Activated naive CD4-positive, alpha-beta T cell treated with anti-CD3 and anti-CD28 coated beads, Interleukin-2, amount 50 U/mL, for 24 hours (primary cell): ENCODE data around the gene CEMP1.
A peak's percentile ranks its signal among the peaks of the same experiment; 100 is the strongest.

ENCODE experiments used
- H3K27ac Mint-ChIP-seq: one replicate; pipeline ENCODE4 v1.8.0; 2021; ENCODE audit warnings: mild to moderate bottlenecking, mixed read lengths
- H3K27me3 Mint-ChIP-seq: one replicate; pipeline ENCODE4 v1.8.0; 2021; ENCODE audit warnings: mixed read lengths
- H3K36me3 Mint-ChIP-seq: one replicate; pipeline ENCODE4 v1.8.0; 2021; ENCODE audit warnings: mixed read lengths
- H3K4me1 Mint-ChIP-seq: one replicate; pipeline ENCODE4 v1.8.0; 2021; ENCODE audit warnings: mixed read lengths
- H3K4me3 Mint-ChIP-seq: one replicate; pipeline ENCODE4 v1.8.0; 2021; ENCODE audit warnings: mild to moderate bottlenecking, mixed read lengths
- H3K9me3 Mint-ChIP-seq: one replicate; pipeline ENCODE4 v1.8.0; 2021; ENCODE audit warnings: mixed read lengths

The CEMP1 gene

DNA sequence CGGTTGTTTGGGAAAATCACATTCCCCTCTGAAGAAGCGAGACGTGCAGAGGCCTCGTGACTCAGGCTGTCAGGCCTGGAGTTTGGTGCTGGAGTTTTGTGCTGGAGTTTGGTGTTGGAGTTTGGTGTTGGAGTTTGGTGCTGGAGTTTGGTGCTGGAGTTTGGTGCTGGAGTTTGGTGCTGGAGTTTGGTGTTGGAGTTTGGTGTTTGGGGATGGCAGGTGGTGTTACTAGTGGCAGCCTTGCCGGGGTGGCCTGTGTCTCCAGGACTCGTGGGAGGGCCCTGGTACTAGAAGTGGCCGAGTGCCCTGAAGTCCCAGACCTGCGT lies 43.7 kb downstream of the CEMP1 start:
- Mint-ChIP-seq H3K36me3 (no peaks in the 10 kb centered on the region), H3K4me1 (peaks cover 12% of the 10 kb centered on the region), H3K4me3 (peak overlapping the region; percentile 58), H3K27ac (peak overlapping the region; percentile 90), H3K27me3 (no peaks in the 10 kb centered on the region), H3K9me3 (no peaks in the 10 kb centered on the region)

DNA sequence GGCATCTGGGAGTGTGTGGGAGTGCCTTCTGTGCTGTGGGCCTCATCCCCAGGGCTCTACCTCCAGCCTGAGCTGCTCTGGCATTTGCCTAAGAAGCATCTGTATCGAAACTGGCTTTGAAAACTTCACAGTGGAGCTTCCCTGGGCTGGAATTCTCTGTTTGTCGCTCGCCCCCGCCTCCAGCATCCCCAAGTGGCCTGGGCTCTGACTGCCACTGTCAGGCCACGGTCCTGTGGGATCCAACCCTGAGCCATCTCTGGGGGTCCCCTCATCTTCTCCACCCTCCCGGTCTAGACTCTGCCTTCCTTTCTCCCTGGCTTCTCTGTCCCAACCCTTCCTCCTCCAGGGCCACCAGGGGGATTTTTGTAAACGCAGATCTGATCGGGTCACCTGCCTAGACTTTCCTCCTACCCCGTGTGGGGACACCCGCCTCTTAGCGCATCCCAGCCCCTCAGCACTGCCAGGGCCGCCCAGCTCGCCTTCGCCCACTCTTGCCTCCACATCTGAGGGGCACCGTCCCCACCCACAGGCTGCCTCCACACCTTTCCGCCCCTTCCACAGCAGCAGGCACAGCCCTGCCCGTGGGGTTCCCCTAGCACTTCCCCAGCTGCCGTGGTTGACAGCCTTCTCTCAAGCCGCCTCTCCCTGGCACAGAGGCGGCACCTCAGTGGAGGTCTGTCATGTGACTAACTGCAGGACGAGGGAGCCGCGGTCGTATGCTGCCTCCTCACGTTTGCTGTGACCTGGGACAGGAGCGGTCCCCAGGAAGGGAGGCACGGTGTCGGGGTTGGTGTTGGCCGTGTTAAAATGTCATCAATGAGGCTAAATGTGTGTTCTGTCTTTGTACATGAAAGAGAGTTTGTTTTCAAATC lies 44.3 kb downstream of the CEMP1 start:
- Mint-ChIP-seq H3K36me3 (no peaks in the 10 kb centered on the region), H3K27ac (peak overlapping the region; percentile 90), H3K4me3 (peak overlapping the region; percentile 58), H3K9me3 (no peaks in the 10 kb centered on the region), H3K27me3 (no peaks in the 10 kb centered on the region), H3K4me1 (peaks cover 12% of the 10 kb centered on the region)

- H3K9me3 Mint-ChIP-seq: no peaks in the 10 kb centered on the region
- H3K4me3 Mint-ChIP-seq: no peak overlapping the region
- H3K4me1 Mint-ChIP-seq: peaks cover 12% of the 10 kb centered on the region
- no peaks in the 10 kb centered on the region for H3K36me3 Mint-ChIP-seq
- no peaks in the 10 kb centered on the region for H3K27me3 Mint-ChIP-seq
- H3K27ac Mint-ChIP-seq: no peak overlapping the region
Measured at GRCh38 chr16:2485811-2486507, 45.2 kb downstream of the CEMP1 start.

DNA sequence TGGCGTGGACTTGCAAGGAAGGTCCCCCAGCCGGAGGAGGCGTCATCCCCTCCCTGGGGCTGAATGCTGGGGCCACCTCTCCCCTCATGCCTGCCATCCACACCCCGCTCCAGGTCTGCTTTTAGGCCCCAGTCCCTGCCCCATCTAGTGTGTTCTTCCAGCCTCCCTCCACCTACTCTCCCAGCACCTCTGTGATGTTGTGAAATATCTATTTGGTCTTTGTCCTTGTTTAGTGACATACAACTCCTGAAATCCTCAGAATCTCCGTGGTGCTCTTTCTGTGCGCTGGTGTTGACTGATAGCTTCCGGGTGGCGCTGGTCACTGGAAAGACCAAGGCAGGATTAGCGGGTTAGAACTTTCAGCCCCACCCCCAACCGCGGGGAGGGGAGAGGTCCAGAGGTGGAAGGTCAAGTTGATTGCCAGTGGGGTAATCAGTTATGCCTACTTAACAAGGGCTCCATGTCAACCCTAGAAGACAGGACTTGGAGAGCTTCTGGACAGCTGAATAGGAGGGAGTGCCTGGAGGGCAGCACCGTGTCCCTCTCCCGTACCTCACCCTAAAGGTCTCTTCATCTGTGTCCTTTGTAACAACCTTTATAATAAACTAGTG lies 46.2 kb downstream of the CEMP1 start:
- Mint-ChIP-seq H3K36me3 (no peaks in the 10 kb centered on the region), H3K27ac (no peak overlapping the region), H3K4me3 (no peak overlapping the region), H3K27me3 (no peaks in the 10 kb centered on the region), H3K9me3 (no peaks in the 10 kb centered on the region), H3K4me1 (peaks cover 12% of the 10 kb centered on the region)

GRCh38 chr16:2483939-2484897 lies 47.0 kb downstream of the CEMP1 start:
- peaks cover 12% of the 10 kb centered on the region for H3K4me1 Mint-ChIP-seq
- H3K36me3 Mint-ChIP-seq: no peaks in the 10 kb centered on the region
- no peaks in the 10 kb centered on the region for H3K27me3 Mint-ChIP-seq
- no peaks in the 10 kb centered on the region for H3K9me3 Mint-ChIP-seq
- no peak overlapping the region for H3K4me3 Mint-ChIP-seq
- H3K27ac Mint-ChIP-seq: no peak overlapping the region

GRCh38 chr16:2482708-2483534 lies 48.3 kb downstream of the CEMP1 start:
- Mint-ChIP-seq H3K27me3 (no peaks in the 10 kb centered on the region), H3K9me3 (no peaks in the 10 kb centered on the region), H3K4me1 (peaks cover 12% of the 10 kb centered on the region), H3K4me3 (no peak overlapping the region), H3K36me3 (no peaks in the 10 kb centered on the region), H3K27ac (peak overlapping the region; percentile 53)

DNA sequence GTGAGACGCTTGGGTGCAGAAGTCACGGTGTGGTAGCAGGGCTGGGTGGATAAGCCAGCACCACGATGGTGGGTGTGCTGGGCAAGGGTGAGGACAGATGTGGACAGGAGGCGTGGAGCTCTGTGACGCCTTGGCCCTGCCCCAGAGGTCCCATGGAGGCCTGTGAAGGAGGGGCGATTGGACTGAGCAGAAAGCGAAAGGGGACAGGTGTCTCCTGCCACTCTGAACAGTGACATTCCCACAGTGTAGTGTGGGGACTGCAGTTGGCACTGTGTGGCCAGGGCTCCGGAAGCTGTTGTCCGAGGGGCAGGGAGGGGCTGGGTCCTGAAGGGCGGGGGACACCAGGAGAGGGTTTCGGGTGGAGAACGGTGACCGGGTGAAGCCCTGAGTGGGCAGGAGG lies 49.0 kb downstream of the CEMP1 start:
- Mint-ChIP-seq H3K27ac (no peak overlapping the region), H3K27me3 (no peaks in the 10 kb centered on the region)

DNA sequence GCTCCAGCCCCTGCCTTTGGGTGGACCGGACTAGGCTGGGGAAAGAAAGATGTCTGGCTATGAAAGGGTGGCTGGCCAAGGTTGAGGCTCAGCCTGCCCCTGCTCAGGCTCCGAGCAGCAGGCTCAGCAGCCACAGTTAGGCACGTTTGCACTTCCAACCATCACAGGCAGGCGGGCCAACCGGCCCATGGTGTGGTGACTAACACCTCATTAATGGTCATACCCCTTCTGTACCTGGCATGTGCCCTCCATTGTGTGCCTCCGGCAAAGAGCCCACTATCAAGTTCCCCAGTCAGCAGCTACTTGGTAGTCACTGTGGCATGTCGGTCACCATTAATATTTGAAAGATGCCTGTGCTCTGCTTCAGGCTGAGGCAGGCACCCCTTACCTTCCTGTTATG lies 49.5 kb downstream of the CEMP1 start:
- Mint-ChIP-seq H3K4me1 (peaks cover 5% of the 10 kb centered on the region), H3K9me3 (no peaks in the 10 kb centered on the region), H3K36me3 (no peaks in the 10 kb centered on the region), H3K4me3 (no peak overlapping the region), H3K27me3 (no peaks in the 10 kb centered on the region), H3K27ac (no peak overlapping the region)

More for the DNA sequence above, 49.0 kb downstream of the CEMP1 start:
- Mint-ChIP-seq H3K4me1 (peaks cover 7% of the 10 kb centered on the region), H3K36me3 (no peaks in the 10 kb centered on the region), H3K9me3 (no peaks in the 10 kb centered on the region), H3K4me3 (no peak overlapping the region)

GRCh38 chr16:2480948-2481347 lies 50.3 kb downstream of the CEMP1 start:
- Mint-ChIP-seq H3K36me3 (no peaks in the 10 kb centered on the region), H3K9me3 (no peaks in the 10 kb centered on the region), H3K27me3 (no peaks in the 10 kb centered on the region), H3K4me1 (peaks cover 11% of the 10 kb centered on the region), H3K4me3 (no peak overlapping the region), H3K27ac (no peak overlapping the region)
